ENCODE results near the gene POLRMT.

GRCh38 chr19:670609-671075, 37.3 kb upstream of the POLRMT start:
- TF ChIP-seq ARNT (IDR thresholded peaks at IDR 0.05) (no peak), TARDBP (IDR thresholded peaks at IDR 0.05) (no peak), ELF4 (IDR thresholded peaks at IDR 0.05) (no peak), LEF1 (IDR thresholded peaks at IDR 0.05; ENCODE audit: borderline replicate concordance) (no peak)

Measured in HEK293T (cell line).